HG03520 (cell line): ENCODE measurements around the gene GPR157.
A peak's percentile ranks its signal among the peaks of the same experiment; 100 is the strongest.
"Not testable (repeated sequence)": the region's sequence is repeated elsewhere in the genome, so short reads cannot be mapped to it uniquely, and the experiment has no call there.

ENCODE experiments used
- ATAC-seq: cut with Tn5 transposase; IDR thresholded peaks from one replicate; pipeline ENCODE4 v1.9.1; 2021; ENCODE audit warnings: mild to moderate bottlenecking, moderate library complexity; ENCODE audit not compliant: unreplicated experiment

Gene GPR157

GRCh38 chr1:9128520-9129265 is at the start of gene GPR157:
GPR157 (minus strand) TSS chr1:9129102; CDS start chr1:9129027, 75 bp downstream.
- ATAC-seq = peak; percentile 52

GRCh38 chr1:9174762-9175161 is 45.9 kb upstream of the GPR157 start:
- ATAC-seq = no peak

- ATAC-seq = no peak
These were observed 45.3 kb upstream of the GPR157 start for GRCh38 chr1:9174243-9174642.

GRCh38 chr1:9169601-9170137 is 40.8 kb upstream of the GPR157 start:
- no peak for ATAC-seq

GRCh38 chr1:9167638-9168037 is 38.7 kb upstream of the GPR157 start:
- no peak for ATAC-seq

DNA sequence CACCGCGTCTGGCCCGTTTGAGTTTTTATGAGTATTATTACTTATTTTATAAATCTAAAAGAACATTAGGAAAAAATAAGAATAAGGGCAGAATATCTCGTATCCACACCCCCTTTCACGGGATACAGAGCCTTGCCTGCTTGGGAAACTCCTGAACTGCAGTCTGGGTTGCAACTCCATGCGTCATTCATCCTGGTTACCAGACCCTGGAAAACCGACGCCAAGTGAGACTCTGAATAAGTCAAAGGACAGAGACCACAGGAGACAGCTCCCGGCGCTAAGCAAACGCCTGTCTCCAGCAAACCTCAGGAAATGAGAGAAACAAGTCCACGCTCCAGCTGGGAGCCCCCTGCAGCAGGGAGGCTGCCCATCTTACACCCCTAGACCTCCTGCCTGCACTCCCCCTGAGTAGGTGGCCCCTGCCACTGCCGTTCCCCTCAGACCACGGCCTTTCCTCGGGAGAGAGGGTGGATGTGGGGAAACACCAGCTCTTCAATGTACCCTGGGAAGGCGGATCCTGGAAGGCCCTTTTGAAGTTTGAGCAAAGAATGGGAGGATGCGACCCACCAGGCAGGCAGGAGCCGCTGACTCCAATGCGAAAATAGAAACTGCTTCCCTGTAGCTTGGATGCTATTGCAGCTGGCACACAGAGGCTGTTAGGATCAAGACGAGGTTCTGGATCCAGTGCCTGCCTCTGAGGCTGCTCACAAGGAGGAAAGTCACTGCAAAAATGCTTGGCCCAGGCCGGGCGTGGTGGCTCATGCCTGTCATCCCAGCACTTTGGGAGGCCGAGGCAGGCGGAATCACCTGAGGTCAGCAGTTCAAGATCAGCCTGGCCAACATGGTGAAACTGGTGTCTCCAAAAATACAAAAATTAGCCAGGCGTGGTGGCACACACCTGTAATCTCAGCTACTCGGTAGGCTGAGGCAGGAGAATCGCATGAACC is 37.7 kb upstream of the GPR157 start:
- ATAC-seq = no peak

GRCh38 chr1:9165396-9165795 is 36.5 kb upstream of the GPR157 start:
- no peak for ATAC-seq

- no peak for ATAC-seq
These were observed 36.0 kb upstream of the GPR157 start for GRCh38 chr1:9164919-9165318.

DNA sequence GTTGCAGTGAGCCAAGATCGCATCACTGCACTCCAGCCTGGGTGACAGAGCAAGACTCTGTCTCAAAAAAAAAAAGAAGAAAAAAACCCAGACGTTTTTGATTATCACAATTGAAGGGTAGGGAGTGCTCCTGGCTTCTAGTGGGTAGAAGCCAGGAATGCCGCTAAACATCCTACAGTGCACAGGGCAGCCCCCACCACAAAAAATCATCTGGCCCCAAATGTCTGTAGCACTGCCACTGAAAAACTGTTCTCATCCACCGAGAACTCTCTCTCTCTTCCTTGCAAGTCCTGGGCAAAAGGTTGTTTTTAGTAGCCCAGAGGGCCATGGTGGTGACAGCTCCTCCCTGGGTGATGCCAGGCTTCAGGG is 35.6 kb upstream of the GPR157 start:
- no peak for ATAC-seq

- ATAC-seq = no peak
These were observed 33.1 kb upstream of the GPR157 start for GRCh38 chr1:9161963-9162362.

- no peak for ATAC-seq
These were observed 32.4 kb upstream of the GPR157 start for GRCh38 chr1:9161342-9161741.

DNA sequence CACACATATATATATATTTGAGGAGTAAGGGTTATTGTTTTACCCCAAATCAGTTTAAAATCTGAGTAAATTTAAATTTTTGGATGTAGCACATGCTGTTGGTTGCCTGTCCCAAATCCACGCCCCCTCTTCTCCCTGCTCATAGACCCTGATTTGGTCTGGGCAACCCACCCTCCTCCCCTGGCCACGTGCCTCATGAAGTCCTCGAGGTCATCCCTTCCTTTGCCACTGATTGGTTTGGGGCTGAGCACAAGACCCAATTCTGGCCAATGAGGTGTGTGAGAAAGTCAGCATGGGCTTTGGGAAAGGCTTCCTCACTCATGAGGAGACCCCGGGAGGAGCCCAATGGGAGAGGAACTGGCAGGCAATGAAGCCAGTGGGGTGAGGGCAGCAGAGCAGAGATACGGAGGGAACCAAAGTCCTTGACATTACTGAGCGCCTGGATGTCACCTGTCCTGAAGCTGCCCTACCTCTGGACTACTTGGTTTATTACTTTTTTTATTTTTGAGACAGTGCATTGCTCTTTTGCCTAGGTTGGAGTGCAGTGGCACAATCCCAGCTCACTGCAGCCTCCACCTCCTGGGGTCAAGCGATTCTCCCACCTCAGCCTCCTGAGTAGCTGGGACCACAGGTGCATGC is 31.3 kb upstream of the GPR157 start:
- no peak for ATAC-seq

GRCh38 chr1:9155879-9156278 is 27.0 kb upstream of the GPR157 start:
- no peak for ATAC-seq

GRCh38 chr1:9155405-9155804 is 26.5 kb upstream of the GPR157 start:
- ATAC-seq = not testable (repeated sequence)

DNA sequence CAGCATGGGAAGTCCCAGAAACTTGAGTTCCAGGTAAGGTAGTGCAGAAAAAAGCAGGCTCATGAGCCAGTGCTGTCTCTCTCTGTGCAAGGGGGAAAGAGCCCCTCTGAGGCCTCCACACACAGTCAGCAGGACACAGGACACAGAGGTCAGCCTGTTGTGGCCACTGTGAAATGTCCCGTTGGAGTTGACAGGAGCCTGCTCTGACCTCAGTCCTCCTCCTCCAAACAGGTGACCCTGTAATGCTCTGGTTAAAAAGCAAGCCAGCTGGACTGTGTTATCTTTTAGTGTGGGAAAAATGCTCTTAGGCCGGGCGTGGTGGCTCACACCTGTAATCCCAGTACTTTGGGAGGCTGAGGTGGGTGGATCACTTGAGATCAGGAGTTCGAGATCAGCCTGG is 24.2 kb upstream of the GPR157 start:
- ATAC-seq = no peak

DNA sequence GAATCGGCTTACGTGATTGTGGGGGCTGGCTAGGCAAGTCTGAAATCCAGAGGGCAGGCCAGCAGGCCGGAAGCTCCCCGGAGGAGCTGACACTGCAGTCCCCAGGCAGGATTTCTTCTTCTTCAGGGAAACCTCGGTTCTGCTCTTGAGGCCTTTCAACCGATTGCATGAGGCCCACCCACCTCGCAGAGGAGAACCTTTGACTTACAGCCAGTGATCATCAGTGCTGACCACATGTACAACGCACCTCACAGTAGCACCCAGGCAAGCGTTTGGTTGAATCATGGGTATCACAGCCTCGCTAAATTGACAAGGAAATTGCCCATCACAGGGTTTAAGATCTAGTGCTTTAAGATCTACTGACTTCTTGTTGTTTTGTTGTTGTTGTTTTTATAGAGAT is 23.6 kb upstream of the GPR157 start:
- no peak for ATAC-seq

- ATAC-seq = no peak
These were observed 22.5 kb upstream of the GPR157 start for GRCh38 chr1:9151328-9151860.

- no peak for ATAC-seq
These were observed 21.9 kb upstream of the GPR157 start for GRCh38 chr1:9150582-9151327.

DNA sequence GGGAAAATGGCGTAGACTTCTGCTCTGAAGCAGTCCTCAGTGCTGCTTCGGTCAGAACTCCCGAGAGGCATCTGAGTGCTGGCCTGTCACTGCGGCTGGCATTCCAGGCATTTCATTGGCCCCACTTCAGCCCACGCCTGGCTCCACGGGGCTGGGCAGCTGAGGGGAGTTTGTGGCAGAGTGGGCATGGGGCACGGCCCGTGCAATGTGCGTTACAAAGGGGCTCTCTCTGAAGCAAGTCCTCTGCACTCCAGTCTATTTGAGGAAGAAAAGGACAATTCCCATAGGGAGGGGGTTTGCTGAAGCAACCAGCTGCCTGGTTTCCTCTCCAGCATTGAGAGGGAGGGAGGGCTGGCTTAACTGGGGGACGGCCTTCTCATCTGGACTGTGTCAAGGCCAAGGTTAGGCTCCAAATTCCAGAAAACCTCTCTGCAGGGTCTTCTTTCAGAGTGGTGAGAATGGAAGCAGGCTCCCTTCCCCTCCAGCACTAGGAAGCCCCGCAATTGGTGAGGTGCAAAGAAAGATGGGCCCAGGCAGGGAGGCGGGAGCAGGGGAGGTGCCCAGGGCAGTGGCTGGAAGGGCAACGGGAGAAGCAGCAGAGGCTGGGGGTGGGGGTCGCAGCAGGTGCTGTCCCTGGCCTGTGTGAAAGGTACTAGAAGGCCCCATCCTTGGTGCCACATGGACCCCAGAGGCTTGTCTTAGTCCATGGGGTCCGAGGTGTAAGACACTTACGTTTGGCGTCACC is 21.1 kb upstream of the GPR157 start:
- no peak for ATAC-seq

- ATAC-seq = no peak
These were observed 20.2 kb upstream of the GPR157 start for GRCh38 chr1:9149151-9149550.
